Gastrocnemius medialis (tissue), 4 donors: ENCODE data around the gene SH2D3A. TPM values are rescaled to one million over a fixed set of nuclear protein-coding genes. Genes with fewer than 3 reads are reported as not detected.

ENCODE experiments used
- ATAC-seq, 2 donors: fragments of 150-250 bp; one replicate each; pipeline ENCODE4 v1.9.1; 2016
- DNase-seq, 2 donors: peaks; one replicate each; pipeline ENCODE4 v3.0.0-alpha.2; 2019
- H3K27ac ChIP-seq, 4 donors: fragments of 200-600 bp; sonication (generic); 1 replicate in 1 of 4; 2 replicates in 3 of 4; pipeline ENCODE4 v1.5.1; 2016 to 2018; ENCODE audit warnings: mild to moderate bottlenecking in 2 of 4, moderate library complexity in 1 of 4
- H3K27me3 ChIP-seq, 3 donors: fragments of 200-600 bp; sonication (generic) in 2 of 3; 1 replicate in 1 of 3; 2 replicates in 2 of 3; pipeline versions ENCODE4 v1.5.1 to v1.6.0; 2016 to 2019; ENCODE audit warnings: mild to moderate bottlenecking in 1 of 3, moderate library complexity in 1 of 3
- H3K36me3 ChIP-seq, 2 donors: fragments of 200-600 bp; sonication (generic) in 1 of 2; one replicate each; pipeline ENCODE4 v1.5.1; 2017 to 2018
- H3K4me1 ChIP-seq, 2 donors: fragments of 200-600 bp; sonication (generic) in 1 of 2; one replicate each; pipeline ENCODE4 v1.5.1; 2016 to 2017; ENCODE audit warnings: mild to moderate bottlenecking in 2 of 2
- H3K4me3 ChIP-seq, 4 donors: fragments of 200-600 bp; sonication (generic) in 3 of 4; 1 replicate in 1 of 4; 2 replicates in 3 of 4; pipeline ENCODE4 v1.5.1; 2016 to 2019; ENCODE audit warnings: mild to moderate bottlenecking in 2 of 4
- H3K9me3 ChIP-seq, 3 donors: fragments of 200-600 bp; sonication (generic) in 2 of 3; 1 replicate in 1 of 3; 2 replicates in 2 of 3; pipeline ENCODE4 v1.5.1; 2016 to 2019
- POLR2A ChIP-seq, 2 donors: fragments of 450-650 bp; IDR thresholded peaks; one replicate each; pipeline ENCODE4 v1.6.1; 2017; ENCODE audit warnings: antibody characterized with exemption in 2 of 2, mild to moderate bottlenecking in 2 of 2, moderate library complexity in 2 of 2
- in situ Hi-C, 4 donors: fragments of 200-750 bp; cut with MboI; loops; one replicate each; pipeline versions ENCODE4 v1.15.0 to v1.8.0; 2017; ENCODE audit warnings: low sequenced_read_pairs in 4 of 4
- intact Hi-C: fragments of 100-400 bp; cut with DNase I; formaldehyde crosslinking; loops from one replicate; pipeline ENCODE4 v1.15.1; 2023; ENCODE audit warnings: low total_unique reads
- microRNA-seq, 2 donors: library from miRNA; unstranded; fragments of <30 nt; microRNA quantifications; one replicate each; pipeline ENCODE4, GENCODE V29; 2016; ENCODE audit warnings: borderline replicate concordance in 2 of 2
- total RNA-seq, 4 donors: library from RNA; depleted of rRNA; stranded (reverse); fragments of >200 nt; gene quantifications; one replicate each; pipeline versions ENCODE4 v1.1.0 to v1.2.3, GENCODE V29; 2016
- TF ChIP-seq, protein P1 (sequence below), 5 experiments: fragments of 450-650 bp in 3 of 5; fragments of 200-600 bp in 2 of 5; sonication (generic) in 2 of 5; IDR thresholded peaks in 4 of 5; conservative IDR thresholded peaks in 1 of 5; 1 replicate in 4 of 5; 2 replicates in 1 of 5; pipeline ENCODE4 v1.5.1; 2016 to 2019; ENCODE audit warnings: antibody characterized with exemption in 5 of 5, mild to moderate bottlenecking in 3 of 5, moderate library complexity in 3 of 5

The SH2D3A gene
- total RNA-seq, 4 donors from 2014 or later, result not detected

DNA sequence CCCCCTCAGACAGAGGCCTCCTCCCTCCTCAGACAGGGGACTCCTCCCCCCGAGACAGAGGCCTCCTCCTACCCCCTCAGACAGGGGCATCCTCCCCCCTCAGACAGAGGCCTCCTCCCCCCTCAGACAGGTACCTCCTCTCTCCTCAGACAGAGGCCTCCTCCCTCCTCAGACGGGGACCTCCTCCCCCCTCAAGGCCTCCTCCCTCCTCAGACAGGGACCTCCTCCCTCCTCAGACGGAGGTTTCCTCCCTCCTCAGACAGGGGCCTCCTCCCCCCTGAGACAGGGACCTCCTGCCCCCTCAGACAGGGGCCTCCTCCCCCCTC, 60.6 kb downstream of the SH2D3A start:
- Histone ChIP-seq H3K36me3 (no peaks in the 10 kb centered on the region), H3K9me3 (no peaks in the 10 kb centered on the region), H3K27ac (no peak overlapping the region), H3K4me3 (no peak overlapping the region), H3K4me1 (no peaks in the 10 kb centered on the region), H3K27me3 (peaks cover 0 to 10% (median 6%) of the 10 kb centered on the region in 3 donors)
- no peak for DNase-seq
- TF ChIP-seq, protein P1, sequence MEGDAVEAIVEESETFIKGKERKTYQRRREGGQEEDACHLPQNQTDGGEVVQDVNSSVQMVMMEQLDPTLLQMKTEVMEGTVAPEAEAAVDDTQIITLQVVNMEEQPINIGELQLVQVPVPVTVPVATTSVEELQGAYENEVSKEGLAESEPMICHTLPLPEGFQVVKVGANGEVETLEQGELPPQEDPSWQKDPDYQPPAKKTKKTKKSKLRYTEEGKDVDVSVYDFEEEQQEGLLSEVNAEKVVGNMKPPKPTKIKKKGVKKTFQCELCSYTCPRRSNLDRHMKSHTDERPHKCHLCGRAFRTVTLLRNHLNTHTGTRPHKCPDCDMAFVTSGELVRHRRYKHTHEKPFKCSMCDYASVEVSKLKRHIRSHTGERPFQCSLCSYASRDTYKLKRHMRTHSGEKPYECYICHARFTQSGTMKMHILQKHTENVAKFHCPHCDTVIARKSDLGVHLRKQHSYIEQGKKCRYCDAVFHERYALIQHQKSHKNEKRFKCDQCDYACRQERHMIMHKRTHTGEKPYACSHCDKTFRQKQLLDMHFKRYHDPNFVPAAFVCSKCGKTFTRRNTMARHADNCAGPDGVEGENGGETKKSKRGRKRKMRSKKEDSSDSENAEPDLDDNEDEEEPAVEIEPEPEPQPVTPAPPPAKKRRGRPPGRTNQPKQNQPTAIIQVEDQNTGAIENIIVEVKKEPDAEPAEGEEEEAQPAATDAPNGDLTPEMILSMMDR (IDR thresholded peaks at IDR 0.05 in 4 of 5, conservative IDR thresholded peaks at IDR 0.05 in 1 of 5), result no peak
- no peak for TF ChIP-seq POLR2A (IDR thresholded peaks at IDR 0.05)
- no peak for ATAC-seq
- in situ Hi-C loops (no loop called here), intact Hi-C loops (no loop called here)

DNA sequence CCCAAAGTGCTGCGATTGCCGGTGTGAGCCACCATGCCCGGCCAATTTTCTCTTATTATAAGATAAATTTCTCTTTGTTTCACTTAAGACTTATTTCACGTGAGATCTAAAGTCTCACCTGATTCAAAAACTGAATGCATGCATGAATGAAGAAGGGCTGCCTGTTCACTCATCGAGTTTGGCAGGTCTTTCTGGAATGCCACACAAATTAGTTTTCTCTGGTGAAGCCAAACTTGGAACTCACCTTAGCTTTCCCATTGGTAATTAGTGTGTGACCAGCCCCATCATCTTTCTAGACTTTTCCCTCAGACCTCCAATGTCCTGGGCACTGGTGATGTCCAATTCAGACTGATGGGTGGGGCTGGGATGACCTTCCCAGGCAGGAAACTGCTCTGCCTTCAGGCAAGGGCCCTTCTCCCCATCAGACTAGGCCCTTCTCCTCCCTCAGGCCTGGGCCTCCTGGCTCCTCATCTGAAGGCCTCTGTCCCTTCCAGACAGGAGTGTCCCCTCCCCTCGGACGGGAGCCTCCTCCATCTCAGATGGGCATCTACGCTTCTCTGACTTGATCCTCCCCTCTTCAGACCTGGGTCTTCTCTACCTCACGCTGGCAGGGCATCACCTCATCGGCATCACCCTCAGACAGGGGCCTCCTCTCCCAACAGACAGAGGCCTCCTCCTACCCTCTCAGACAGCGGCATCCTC, 61.2 kb downstream of the SH2D3A start:
- no peak for TF ChIP-seq POLR2A (IDR thresholded peaks at IDR 0.05)
- TF ChIP-seq, protein P1 (IDR thresholded peaks at IDR 0.05 in 4 of 5, conservative IDR thresholded peaks at IDR 0.05 in 1 of 5), result no peak
- ATAC-seq (no peak), DNase-seq (no peak)
- no peaks in the 10 kb centered on the region for H3K9me3 ChIP-seq
- no peaks in the 10 kb centered on the region for H3K4me1 ChIP-seq
- in situ Hi-C loops, result no loop called here
- no peak overlapping the region for H3K4me3 ChIP-seq
- intact Hi-C loops, result no loop called here
- H3K27ac ChIP-seq, result no peak overlapping the region
- H3K36me3 ChIP-seq, result no peaks in the 10 kb centered on the region
- peaks cover 0 to 10% (median 6%) of the 10 kb centered on the region in 3 donors for H3K27me3 ChIP-seq

Small RNA genes lying within 50 kb of the gene (microRNA-seq; reads per million reads assigned to microRNA genes)
- gene MIR6791, result 0 reads per million in 2 donors

Other genes with a start within 250 kb of the SH2D3A start
- gene TNFSF9, start 236.4 kb downstream of the SH2D3A start, total RNA-seq, result 1 to 10 TPM in 2 of 4 donors, not detected in 2; 1.1 to 1.8 TPM
- not detected for gene CD70, start 176.3 kb downstream of the SH2D3A start, total RNA-seq
- not detected for gene TNFSF14, start 97.3 kb downstream of the SH2D3A start, total RNA-seq
- 100 to 1,000 TPM in 1 of 4 donors, 10 to 100 TPM in 3; 25.9 to 121 (median 70.6) TPM for gene C3, start 46.8 kb downstream of the SH2D3A start, total RNA-seq
- gene GPR108, start 29.9 kb downstream of the SH2D3A start, total RNA-seq, result 10 to 100 TPM; 22.6 to 40.3 (median 32.3) TPM
- 100 to 1,000 TPM; 130 to 237 (median 178) TPM for gene TRIP10, start 27.8 kb downstream of the SH2D3A start, total RNA-seq
- gene VAV1, start 5.3 kb upstream of the SH2D3A start, total RNA-seq, result 1 to 10 TPM in 2 of 4 donors, under 1 TPM in 2; 0.63 to 1.8 (median 0.96) TPM
- under 1 TPM in 2 of 4 donors, not detected in 2; 0.13 to 0.33 TPM for gene ADGRE1, start 120.1 kb upstream of the SH2D3A start, total RNA-seq